AG10803 (cell line): ENCODE results near the gene MTHFSD.

Experiments used
- DNase-seq: peaks from one replicate; pipeline ENCODE4 v3.0.0; 2010; ENCODE audit warnings: low read depth
- H3K4me3 ChIP-seq: 2 replicates; pipeline ENCODE4 v1.5.1; 2011; ENCODE audit warnings: mild to moderate bottlenecking, low read length, control low read depth
- CTCF ChIP-seq: conservative IDR thresholded peaks from 2 replicates; pipeline ENCODE4 v1.5.1; 2011; ENCODE audit warnings: mild to moderate bottlenecking, low read length, control low read depth, inconsistent platforms

The MTHFSD gene

GRCh38 chr16:86566966-86567700 lies 12.1 kb upstream of the MTHFSD start:
- no peak for TF ChIP-seq CTCF
- H3K4me3 ChIP-seq, result peak overlapping the region; percentile 65
- DNase-seq, result peak; percentile 60

- peak within 1 kb of the TSS; percentile 65 for H3K4me3 ChIP-seq
- TF ChIP-seq CTCF, result no peak
- peak; percentile 94 for DNase-seq
These were observed 11.5 kb upstream of the MTHFSD start, which contains the start of gene FOXC2 for GRCh38 chr16:86566601-86566965. Gene FOXC2, plus strand, starts transcription at chr16:86566829. Its CDS starts 507 bp downstream, at chr16:86567336.

GRCh38 chr16:86565644-86566511 lies 10.8 kb upstream of the MTHFSD start:
- H3K4me3 ChIP-seq, result peak overlapping the region; percentile 30
- TF ChIP-seq CTCF, result no peak
- DNase-seq, result no peak

- DNase-seq, result no peak
- TF ChIP-seq CTCF, result no peak
- H3K4me3 ChIP-seq, result no peak overlapping the region
These were observed 10.2 kb upstream of the MTHFSD start for GRCh38 chr16:86565181-86565631.

- H3K4me3 ChIP-seq, result peak overlapping the region; percentile 52
- peak; percentile 82 for DNase-seq
- peak; percentile 99 for TF ChIP-seq CTCF
These were observed 8.7 kb upstream of the MTHFSD start for GRCh38 chr16:86563469-86564345.

GRCh38 chr16:86562356-86562755 lies 7.3 kb upstream of the MTHFSD start:
- H3K4me3 ChIP-seq, result no peak overlapping the region
- no peak for DNase-seq
- TF ChIP-seq CTCF, result no peak
